Vagina (tissue), 2 donors: ENCODE measurements around the gene KLHL33. TPM values are rescaled to one million over a fixed set of nuclear protein-coding genes. Genes with fewer than 3 reads are reported as not detected.
A peak's percentile ranks its signal among the peaks of the same experiment; 100 is the strongest.

Experiments used
- DNase-seq, 2 donors: peaks; one replicate each; pipeline ENCODE4 v3.0.0-alpha.2; 2017; ENCODE audit errors: extremely low spot score in 2 of 2
- H3K27ac ChIP-seq: fragments of 200-600 bp; sonication (generic); one replicate; pipeline ENCODE4 v1.5.1; 2019
- H3K27me3 ChIP-seq: fragments of 200-600 bp; sonication (generic); one replicate; pipeline ENCODE4 v1.5.1; 2019
- H3K36me3 ChIP-seq, 2 donors: fragments of 200-600 bp; sonication (generic); one replicate each; pipeline ENCODE4 v1.5.1; 2017 to 2019
- H3K4me1 ChIP-seq: fragments of 200-600 bp; sonication (generic); one replicate; pipeline ENCODE4 v1.5.1; 2019
- H3K4me3 ChIP-seq, 2 donors: fragments of 200-600 bp; sonication (generic); 1 replicate in 1 of 2; 2 replicates in 1 of 2; pipeline ENCODE4 v1.5.1; 2016 to 2019
- H3K9me3 ChIP-seq: fragments of 200-600 bp; sonication (generic); one replicate; pipeline ENCODE4 v1.5.1; 2019
- POLR2A ChIP-seq, 2 donors: fragments of 450-650 bp; IDR thresholded peaks; one replicate each; pipeline ENCODE4 v1.6.1; 2017; ENCODE audit warnings: antibody characterized with exemption in 2 of 2, mild to moderate bottlenecking in 2 of 2, moderate library complexity in 2 of 2
- POLR2AphosphoS5 ChIP-seq, 2 donors: sonication (generic); formaldehyde crosslinking; IDR thresholded peaks; one replicate each; pipeline ENCODE4 v1.9.0; 2017; ENCODE audit warnings: antibody characterized with exemption in 2 of 2, mild to moderate bottlenecking in 2 of 2, low read depth in 1 of 2; ENCODE audit not compliant: insufficient read depth in 1 of 2
- intact Hi-C: fragments of 100-400 bp; cut with DNase I; formaldehyde crosslinking; loops from one replicate; pipeline ENCODE4 v1.15.1; 2023
- total RNA-seq: library from RNA; depleted of rRNA; stranded (reverse); fragments of >200 nt; gene quantifications from one replicate; pipeline ENCODE4 v1.2.3, GENCODE V29; 2016
- TF ChIP-seq, protein P1 (sequence below), 3 experiments: fragments of 450-650 bp in 2 of 3; fragments of 200-600 bp in 1 of 3; sonication (generic) in 1 of 3; IDR thresholded peaks; one replicate each; pipeline ENCODE4 v1.5.1; 2017 to 2019; ENCODE audit warnings: antibody characterized with exemption in 3 of 3, mild to moderate bottlenecking in 2 of 3, moderate library complexity in 2 of 3

The KLHL33 gene
- total RNA-seq, 1 donor from 2014 or later = 1.2 TPM

- no peak for DNase-seq
- no peaks in the 10 kb centered on the region for H3K27me3 ChIP-seq
- peaks cover 11% of the 10 kb centered on the region for H3K4me1 ChIP-seq
- no peaks in the 10 kb centered on the region for H3K9me3 ChIP-seq
- TF ChIP-seq POLR2AphosphoS5 (IDR thresholded peaks at IDR 0.05; ENCODE audit: insufficient read depth in 1 of 2, low read depth in 1 of 2) (no peak), POLR2A (IDR thresholded peaks at IDR 0.05) (no peak)
- TF ChIP-seq, protein P1, sequence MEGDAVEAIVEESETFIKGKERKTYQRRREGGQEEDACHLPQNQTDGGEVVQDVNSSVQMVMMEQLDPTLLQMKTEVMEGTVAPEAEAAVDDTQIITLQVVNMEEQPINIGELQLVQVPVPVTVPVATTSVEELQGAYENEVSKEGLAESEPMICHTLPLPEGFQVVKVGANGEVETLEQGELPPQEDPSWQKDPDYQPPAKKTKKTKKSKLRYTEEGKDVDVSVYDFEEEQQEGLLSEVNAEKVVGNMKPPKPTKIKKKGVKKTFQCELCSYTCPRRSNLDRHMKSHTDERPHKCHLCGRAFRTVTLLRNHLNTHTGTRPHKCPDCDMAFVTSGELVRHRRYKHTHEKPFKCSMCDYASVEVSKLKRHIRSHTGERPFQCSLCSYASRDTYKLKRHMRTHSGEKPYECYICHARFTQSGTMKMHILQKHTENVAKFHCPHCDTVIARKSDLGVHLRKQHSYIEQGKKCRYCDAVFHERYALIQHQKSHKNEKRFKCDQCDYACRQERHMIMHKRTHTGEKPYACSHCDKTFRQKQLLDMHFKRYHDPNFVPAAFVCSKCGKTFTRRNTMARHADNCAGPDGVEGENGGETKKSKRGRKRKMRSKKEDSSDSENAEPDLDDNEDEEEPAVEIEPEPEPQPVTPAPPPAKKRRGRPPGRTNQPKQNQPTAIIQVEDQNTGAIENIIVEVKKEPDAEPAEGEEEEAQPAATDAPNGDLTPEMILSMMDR (IDR thresholded peaks at IDR 0.05) = no peak
- peak overlapping the region; percentile 89 for H3K27ac ChIP-seq
- H3K4me3 ChIP-seq = peak overlapping the region; percentile 70 to 92
- H3K36me3 ChIP-seq = peaks cover 0 to 9% of the 10 kb centered on the region in 2 donors
- intact Hi-C loops = loop anchor here (10.0 kb wide), 1 partner anchor 146 kb away; no protein-coding TSS in a partner anchor
These were observed 32.8 kb upstream of the KLHL33 start for GRCh38 chr14:20468764-20469241.

DNA sequence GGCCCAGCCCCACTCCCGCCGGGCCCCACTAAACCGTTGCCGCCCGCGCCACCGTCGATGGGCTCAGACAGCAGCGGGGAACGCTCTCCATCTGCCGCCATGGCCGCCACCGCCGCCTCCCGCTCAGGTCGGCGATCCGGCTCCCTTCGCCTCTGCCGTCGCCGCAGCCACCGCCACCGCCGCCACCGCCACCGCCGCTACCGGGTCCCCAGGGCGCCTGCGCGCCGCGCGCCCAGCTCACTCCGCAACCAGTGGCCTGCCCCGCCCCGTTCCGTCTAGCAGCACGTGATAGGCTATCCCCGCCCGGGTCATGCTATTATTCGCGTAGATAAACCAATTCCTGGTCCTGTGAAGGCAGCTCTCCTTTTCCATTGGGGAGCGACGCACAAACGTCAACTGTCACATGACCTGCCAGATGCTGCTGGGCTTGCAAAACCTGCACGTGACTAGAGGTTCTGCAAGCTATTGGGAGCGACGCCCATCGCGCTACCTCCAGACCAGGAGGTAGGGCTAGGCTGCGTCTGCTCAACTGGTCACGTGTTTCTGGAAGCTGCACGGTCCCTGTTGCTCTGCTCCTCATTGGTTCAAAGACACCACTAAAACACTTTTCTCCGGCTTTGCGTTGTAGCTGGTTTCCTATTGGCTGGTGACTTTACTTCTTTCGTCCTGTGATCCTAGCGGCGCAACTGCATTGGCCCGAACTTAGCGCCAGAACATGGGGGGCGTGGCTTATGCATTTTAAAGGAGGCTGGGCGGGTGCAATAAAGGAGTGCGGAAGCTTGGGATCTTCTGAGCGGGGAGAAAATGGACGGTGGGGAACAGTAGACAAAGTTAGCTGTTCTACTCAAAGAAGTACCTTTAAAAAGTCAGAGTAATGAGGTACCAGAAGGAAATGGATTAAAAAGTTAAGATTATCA lies 25.5 kb upstream of the KLHL33 start, which contains the start of gene PIP4P1:
PIP4P1 (minus strand) TSS at position 210 of the 917 bp plus-strand sequence; CDS start at position 101, 109 bp downstream.
- Histone ChIP-seq H3K27ac (peak within 1 kb of the TSS; percentile 98), H3K27me3 (no peaks in the 10 kb centered on the region), H3K4me1 (peaks cover 38% of the 10 kb centered on the region), H3K9me3 (no peaks in the 10 kb centered on the region), H3K36me3 (peaks cover 0 to 39% of the 10 kb centered on the region in 2 donors), H3K4me3 (peak within 1 kb of the TSS; percentile 88 to 98)
- intact Hi-C loops = loop anchor here (5.0 to 10.0 kb wide), 3 partner anchors 119 to 221 kb away; partner anchors contain the start of genes PARP2 and RNASE4
- TF ChIP-seq POLR2AphosphoS5 (IDR thresholded peaks at IDR 0.05; ENCODE audit: insufficient read depth in 1 of 2, low read depth in 1 of 2) (peak; percentile 91 to 99), POLR2A (IDR thresholded peaks at IDR 0.05) (peak in 1 of 2 donors; percentile 90)
- TF ChIP-seq, protein P1 (IDR thresholded peaks at IDR 0.05) = peak in 1 of 3 experiments; percentile 16
- DNase-seq = peak; percentile 100

- DNase-seq = no peak
- H3K36me3 ChIP-seq = peaks cover 0 to 41% of the 10 kb centered on the region in 2 donors
- peak overlapping the region; percentile 88 to 98 for H3K4me3 ChIP-seq
- TF ChIP-seq POLR2AphosphoS5 (IDR thresholded peaks at IDR 0.05; ENCODE audit: insufficient read depth in 1 of 2, low read depth in 1 of 2) (no peak), POLR2A (IDR thresholded peaks at IDR 0.05) (no peak)
- TF ChIP-seq, protein P1 (IDR thresholded peaks at IDR 0.05) = no peak
- H3K4me1 ChIP-seq = peaks cover 47% of the 10 kb centered on the region
- intact Hi-C loops = loop anchor here (5.0 to 10.0 kb wide), 3 partner anchors 118 to 222 kb away; partner anchors contain the start of genes PARP2 and RNASE4
- no peaks in the 10 kb centered on the region for H3K9me3 ChIP-seq
- peak overlapping the region; percentile 98 for H3K27ac ChIP-seq
- no peaks in the 10 kb centered on the region for H3K27me3 ChIP-seq
These were observed 24.7 kb upstream of the KLHL33 start for GRCh38 chr14:20460458-20461224.

- TF ChIP-seq POLR2A (IDR thresholded peaks at IDR 0.05) (no peak), POLR2AphosphoS5 (IDR thresholded peaks at IDR 0.05; ENCODE audit: insufficient read depth in 1 of 2, low read depth in 1 of 2) (no peak)
- TF ChIP-seq, protein P1 (IDR thresholded peaks at IDR 0.05) = no peak
- peaks cover 0 to 41% of the 10 kb centered on the region in 2 donors for H3K36me3 ChIP-seq
- H3K27me3 ChIP-seq = no peaks in the 10 kb centered on the region
- intact Hi-C loops = no loop called here
- no peak for DNase-seq
- H3K27ac ChIP-seq = no peak overlapping the region
- H3K4me1 ChIP-seq = peaks cover 58% of the 10 kb centered on the region
- H3K4me3 ChIP-seq = no peak overlapping the region
- H3K9me3 ChIP-seq = no peaks in the 10 kb centered on the region
These were observed 22.2 kb upstream of the KLHL33 start for GRCh38 chr14:20458031-20458789.
